GM23338 (cell line): ENCODE results near the gene FGF3. TPM values are rescaled to one million over a fixed set of nuclear protein-coding genes. Genes with fewer than 3 reads are reported as not detected.

Source experiments
- ATAC-seq: fragments of 200-7000 bp; cut with Tn5 transposase; 3 replicates; pipeline ENCODE4 v1.9.1; 2020
- DNase-seq: peaks from one replicate; pipeline ENCODE4 v3.0.0-alpha.2; 2015; ENCODE audit warnings: low spot score
- H2AFZ ChIP-seq: fragments of 200-600 bp; sonication (generic); 2 replicates; pipeline ENCODE4 v1.8.0; 2016; ENCODE audit warnings: antibody characterized with exemption, mild to moderate bottlenecking, moderate library complexity
- H3F3A ChIP-seq: fragments of 200-600 bp; sonication (generic); replicated peaks from 2 replicates; pipeline ENCODE4 v1.8.0; 2017; ENCODE audit warnings: antibody characterized with exemption, mixed run types, low read depth
- H3K27ac ChIP-seq: fragments of 200-600 bp; sonication (generic); 2 replicates; pipeline ENCODE4 v1.6.1; 2016; ENCODE audit warnings: low read depth
- H3K27me3 ChIP-seq: fragments of 200-600 bp; sonication (generic); 2 replicates; pipeline ENCODE4 v1.8.0; 2016; ENCODE audit warnings: mild to moderate bottlenecking, mixed run types, moderate library complexity; ENCODE audit not compliant: insufficient read depth
- H3K36me3 ChIP-seq: fragments of 200-600 bp; sonication (generic); 2 replicates; pipeline ENCODE4 v1.8.0; 2016; ENCODE audit warnings: mild to moderate bottlenecking; ENCODE audit not compliant: insufficient read depth
- H3K4me1 ChIP-seq: fragments of 200-600 bp; sonication (generic); 2 replicates; pipeline ENCODE4 v1.8.0; 2016; ENCODE audit warnings: mild to moderate bottlenecking, moderate library complexity; ENCODE audit not compliant: insufficient read depth
- H3K4me2 ChIP-seq: fragments of 200-600 bp; sonication (generic); 2 replicates; pipeline ENCODE4 v1.7.1; 2017; ENCODE audit warnings: mixed run types
- H3K4me3 ChIP-seq: fragments of 200-600 bp; sonication (generic); 2 replicates; pipeline ENCODE4 v1.6.1; 2016; ENCODE audit warnings: mixed run types
- H3K79me2 ChIP-seq: fragments of 200-600 bp; sonication (generic); replicated peaks from 2 replicates; pipeline ENCODE4 v1.8.0; 2017; ENCODE audit warnings: mild to moderate bottlenecking; ENCODE audit not compliant: insufficient read depth
- H3K9me2 ChIP-seq: fragments of 200-600 bp; sonication (generic); 2 replicates; pipeline ENCODE4 v1.8.0; 2017; ENCODE audit not compliant: insufficient read depth
- H4K20me1 ChIP-seq: fragments of 200-600 bp; sonication (generic); replicated peaks from 2 replicates; pipeline ENCODE4 v1.8.0; 2017; ENCODE audit warnings: mild to moderate bottlenecking; ENCODE audit not compliant: insufficient read depth
- H3K27ac Mint-ChIP-seq: 2 replicates; pipeline ENCODE4 v1.8.0; 2020; ENCODE audit warnings: inconsistent platforms, mild to moderate bottlenecking, moderate library complexity, mixed read lengths
- H3K27me3 Mint-ChIP-seq: 3 replicates; pipeline ENCODE4 v1.8.0; 2022; ENCODE audit warnings: low read depth, mild to moderate bottlenecking, moderate library complexity, mixed read lengths, inconsistent platforms; ENCODE audit not compliant: insufficient read depth, poor library complexity
- H3K36me3 Mint-ChIP-seq: 3 replicates; pipeline ENCODE4 v1.8.0; 2021; ENCODE audit warnings: low read depth, mild to moderate bottlenecking, inconsistent platforms, moderate library complexity, mixed read lengths
- H3K4me1 Mint-ChIP-seq: 3 replicates; pipeline ENCODE4 v1.8.0; 2020; ENCODE audit warnings: mild to moderate bottlenecking, inconsistent platforms, mixed read lengths
- H3K4me3 Mint-ChIP-seq: 3 replicates; pipeline ENCODE4 v1.8.0; 2021; ENCODE audit warnings: moderate library complexity, mild to moderate bottlenecking, inconsistent platforms, mixed read lengths
- H3K9me3 Mint-ChIP-seq: 3 replicates; pipeline ENCODE4 v1.8.0; 2020; ENCODE audit warnings: moderate library complexity, mild to moderate bottlenecking, inconsistent platforms, mixed read lengths
- CREB1 ChIP-seq: fragments of 250-450 bp; sonication (Bioruptor Pico); IDR thresholded peaks from 2 replicates; pipeline ENCODE4 v1.5.0; 2020; ENCODE audit warnings: low read depth, mild to moderate bottlenecking, moderate library complexity
- EZH2phosphoT487 ChIP-seq: fragments of 200-600 bp; sonication (generic); IDR thresholded peaks from one replicate; pipeline ENCODE4 v1.8.1; 2018; ENCODE audit warnings: antibody characterized with exemption; ENCODE audit not compliant: unreplicated experiment
- JUNB ChIP-seq: IDR thresholded peaks from one replicate; pipeline ENCODE4 v1.6.1; 2016; ENCODE audit warnings: antibody characterized with exemption; ENCODE audit not compliant: unreplicated experiment
- NANOG ChIP-seq: IDR thresholded peaks from 2 replicates; pipeline ENCODE4 v1.6.1; 2016; ENCODE audit warnings: antibody characterized with exemption, borderline replicate concordance
- POLR2AphosphoS5 ChIP-seq: IDR thresholded peaks from 2 replicates; pipeline ENCODE4 v1.6.1; 2016; ENCODE audit warnings: antibody characterized with exemption, low read depth
- STAT1 ChIP-seq: IDR thresholded peaks from one replicate; pipeline ENCODE4 v1.6.1; 2016; ENCODE audit warnings: antibody characterized with exemption; ENCODE audit not compliant: unreplicated experiment
- ZNF114 ChIP-seq: fragments of 250-450 bp; sonication (Bioruptor Pico); IDR thresholded peaks from 2 replicates; pipeline ENCODE4 v1.5.0; 2020; ENCODE audit warnings: mild to moderate bottlenecking, moderate library complexity
- ZNF331 ChIP-seq: fragments of 250-450 bp; sonication (Bioruptor Pico); IDR thresholded peaks from 2 replicates; pipeline ENCODE4 v1.5.0; 2020; ENCODE audit warnings: low read depth, mild to moderate bottlenecking, moderate library complexity
- polyA plus RNA-seq: library from polyadenylated mRNA; unstranded; fragments of >200 nt; fragmentation: Nextera tagmentation; extraction: Ambion mirVana; gene quantifications from 2 replicates; pipeline ENCODE4 v1.2.1, GENCODE V29; 2016
- total RNA-seq: library from RNA; depleted of rRNA; stranded (reverse); fragments of >200 nt; shearing (Covaris generic); gene quantifications from 2 replicates; pipeline ENCODE4 v1.2.3, GENCODE V29; 2014
- TF ChIP-seq, protein P1 (sequence below), 2 experiments: fragments of 200-600 bp in 1 of 2; sonication (generic) in 1 of 2; conservative IDR thresholded peaks; 2 replicates each; pipeline versions ENCODE4 v1.5.1 to v1.6.1; 2016 to 2017; ENCODE audit warnings: antibody characterized with exemption in 2 of 2, low read depth in 2 of 2, mild to moderate bottlenecking in 2 of 2, moderate library complexity in 1 of 2
- TF ChIP-seq, protein P2 (sequence below): IDR thresholded peaks from 2 replicates; pipeline ENCODE4 v1.6.1; 2016; ENCODE audit warnings: antibody characterized with exemption
- TF ChIP-seq, protein P3 (sequence below): fragments of 250-450 bp; sonication (Bioruptor Pico); IDR thresholded peaks from 2 replicates; pipeline ENCODE4 v1.5.0; 2020; ENCODE audit warnings: mild to moderate bottlenecking, moderate library complexity

Gene FGF3
- total and polyA plus RNA-seq, 2 experiments from 2014 or later: 1.2 TPM; not detected in 1

DNA sequence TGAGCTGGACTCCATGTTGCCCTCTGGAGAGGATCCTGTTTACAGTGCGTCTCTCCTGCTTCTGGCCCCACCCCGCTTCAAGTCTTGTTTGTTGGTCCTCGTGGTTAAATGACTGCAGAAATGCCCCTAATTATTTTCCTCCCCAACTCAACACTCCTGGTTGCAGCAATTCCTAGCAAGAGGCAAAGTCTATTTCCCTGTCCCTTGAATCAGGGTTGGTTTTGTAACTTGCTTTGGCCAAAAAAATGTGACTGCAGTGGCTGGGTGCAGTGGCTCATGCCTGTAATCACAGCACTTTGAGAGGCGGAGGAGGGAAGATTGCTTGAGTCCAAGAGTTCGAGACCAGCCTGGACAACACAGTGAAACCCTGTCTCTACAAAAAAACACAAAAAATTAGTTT, 41.0 kb upstream of the FGF3 start:
- H3K36me3 ChIP-seq: no peaks in the 10 kb centered on the region
- no peak overlapping the region for H2AFZ ChIP-seq
- Mint-ChIP-seq H3K9me3 (peaks cover 6% of the 10 kb centered on the region; the same call in 1 of the 3 replicates), H3K4me1 (peaks cover under 1% of the 10 kb centered on the region; the same call in 2 of the 3 replicates), H3K36me3 (no peaks in the 10 kb centered on the region), H3K27me3 (peaks cover 3% of the 10 kb centered on the region), H3K27ac (no peak overlapping the region), H3K4me3 (no peak overlapping the region)
- TF ChIP-seq CREB1 (no peak), POLR2AphosphoS5 (no peak), ZNF114 (no peak), STAT1 (no peak), NANOG (no peak)
- TF ChIP-seq, protein P1, sequence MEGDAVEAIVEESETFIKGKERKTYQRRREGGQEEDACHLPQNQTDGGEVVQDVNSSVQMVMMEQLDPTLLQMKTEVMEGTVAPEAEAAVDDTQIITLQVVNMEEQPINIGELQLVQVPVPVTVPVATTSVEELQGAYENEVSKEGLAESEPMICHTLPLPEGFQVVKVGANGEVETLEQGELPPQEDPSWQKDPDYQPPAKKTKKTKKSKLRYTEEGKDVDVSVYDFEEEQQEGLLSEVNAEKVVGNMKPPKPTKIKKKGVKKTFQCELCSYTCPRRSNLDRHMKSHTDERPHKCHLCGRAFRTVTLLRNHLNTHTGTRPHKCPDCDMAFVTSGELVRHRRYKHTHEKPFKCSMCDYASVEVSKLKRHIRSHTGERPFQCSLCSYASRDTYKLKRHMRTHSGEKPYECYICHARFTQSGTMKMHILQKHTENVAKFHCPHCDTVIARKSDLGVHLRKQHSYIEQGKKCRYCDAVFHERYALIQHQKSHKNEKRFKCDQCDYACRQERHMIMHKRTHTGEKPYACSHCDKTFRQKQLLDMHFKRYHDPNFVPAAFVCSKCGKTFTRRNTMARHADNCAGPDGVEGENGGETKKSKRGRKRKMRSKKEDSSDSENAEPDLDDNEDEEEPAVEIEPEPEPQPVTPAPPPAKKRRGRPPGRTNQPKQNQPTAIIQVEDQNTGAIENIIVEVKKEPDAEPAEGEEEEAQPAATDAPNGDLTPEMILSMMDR (conservative IDR thresholded peaks at IDR 0.05; ENCODE audit: low read depth in 2 of 2): no peak
- TF ChIP-seq, protein P2, sequence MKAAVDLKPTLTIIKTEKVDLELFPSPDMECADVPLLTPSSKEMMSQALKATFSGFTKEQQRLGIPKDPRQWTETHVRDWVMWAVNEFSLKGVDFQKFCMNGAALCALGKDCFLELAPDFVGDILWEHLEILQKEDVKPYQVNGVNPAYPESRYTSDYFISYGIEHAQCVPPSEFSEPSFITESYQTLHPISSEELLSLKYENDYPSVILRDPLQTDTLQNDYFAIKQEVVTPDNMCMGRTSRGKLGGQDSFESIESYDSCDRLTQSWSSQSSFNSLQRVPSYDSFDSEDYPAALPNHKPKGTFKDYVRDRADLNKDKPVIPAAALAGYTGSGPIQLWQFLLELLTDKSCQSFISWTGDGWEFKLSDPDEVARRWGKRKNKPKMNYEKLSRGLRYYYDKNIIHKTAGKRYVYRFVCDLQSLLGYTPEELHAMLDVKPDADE: no peak
- H4K20me1 ChIP-seq: no peaks in the 10 kb centered on the region
- no peak for ATAC-seq
- H3K79me2 ChIP-seq: no peaks in the 10 kb centered on the region
- no peaks in the 10 kb centered on the region for H3K4me1 ChIP-seq
- no peak for DNase-seq
- H3K4me3 ChIP-seq: no peak overlapping the region
- no peak overlapping the region for H3K27ac ChIP-seq
- no peak overlapping the region for H3K4me2 ChIP-seq
- no peaks in the 10 kb centered on the region for H3K9me2 ChIP-seq
- no peaks in the 10 kb centered on the region for H3F3A ChIP-seq
- H3K27me3 ChIP-seq: no peaks in the 10 kb centered on the region

DNA sequence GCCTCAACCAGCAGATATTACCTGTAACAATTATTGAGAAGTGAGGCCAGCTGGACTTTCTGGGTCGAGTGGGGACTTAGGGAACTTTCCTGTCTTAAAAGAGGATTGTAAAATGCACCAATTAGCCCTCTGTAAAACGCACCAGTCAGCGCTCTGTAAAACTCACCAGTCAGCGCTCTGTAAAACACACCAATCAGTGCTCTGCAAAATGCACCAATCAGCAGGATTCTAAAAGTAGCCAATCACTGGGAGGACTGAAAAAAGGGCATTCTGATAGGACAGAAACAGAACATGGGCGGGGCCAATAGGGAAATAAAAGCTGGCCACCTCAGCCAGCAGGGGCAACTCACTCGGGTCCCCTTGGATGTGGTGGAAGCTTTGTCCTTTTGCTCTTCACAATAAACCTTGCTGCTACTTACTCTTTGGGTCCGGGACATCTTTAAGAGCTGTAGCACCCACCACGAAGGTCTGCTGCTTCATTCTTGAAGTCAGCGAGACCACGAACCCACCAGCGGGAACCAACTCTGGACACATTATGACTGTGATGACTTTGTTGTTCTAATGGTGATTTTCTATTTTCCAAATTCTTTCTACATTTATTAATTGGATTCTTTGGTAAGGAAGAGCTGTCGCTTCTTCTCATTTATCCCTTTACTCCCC, 40.2 kb upstream of the FGF3 start:
- DNase-seq: no peak
- no peak overlapping the region for H2AFZ ChIP-seq
- Mint-ChIP-seq H3K27ac (no peak overlapping the region), H3K27me3 (peaks cover 3% of the 10 kb centered on the region), H3K4me3 (no peak overlapping the region), H3K36me3 (no peaks in the 10 kb centered on the region), H3K4me1 (no peaks in the 10 kb centered on the region; the same call in 2 of the 3 replicates), H3K9me3 (peaks cover 6% of the 10 kb centered on the region; the same call in 1 of the 3 replicates)
- no peaks in the 10 kb centered on the region for H3F3A ChIP-seq
- no peak overlapping the region for H3K27ac ChIP-seq
- H3K9me2 ChIP-seq: 0 out of 2 replicates have a peak, but pooled peaks cover 3% of the 10 kb centered on the region
- H3K4me2 ChIP-seq: no peak overlapping the region
- no peaks in the 10 kb centered on the region for H4K20me1 ChIP-seq
- no peaks in the 10 kb centered on the region for H3K27me3 ChIP-seq
- no peak for ATAC-seq
- no peaks in the 10 kb centered on the region for H3K4me1 ChIP-seq
- H3K36me3 ChIP-seq: no peaks in the 10 kb centered on the region
- H3K4me3 ChIP-seq: no peak overlapping the region
- H3K79me2 ChIP-seq: no peaks in the 10 kb centered on the region
- TF ChIP-seq POLR2AphosphoS5: no peak
- TF ChIP-seq EZH2phosphoT487: no peak
- no peak for TF ChIP-seq JUNB
- TF ChIP-seq, protein P3, sequence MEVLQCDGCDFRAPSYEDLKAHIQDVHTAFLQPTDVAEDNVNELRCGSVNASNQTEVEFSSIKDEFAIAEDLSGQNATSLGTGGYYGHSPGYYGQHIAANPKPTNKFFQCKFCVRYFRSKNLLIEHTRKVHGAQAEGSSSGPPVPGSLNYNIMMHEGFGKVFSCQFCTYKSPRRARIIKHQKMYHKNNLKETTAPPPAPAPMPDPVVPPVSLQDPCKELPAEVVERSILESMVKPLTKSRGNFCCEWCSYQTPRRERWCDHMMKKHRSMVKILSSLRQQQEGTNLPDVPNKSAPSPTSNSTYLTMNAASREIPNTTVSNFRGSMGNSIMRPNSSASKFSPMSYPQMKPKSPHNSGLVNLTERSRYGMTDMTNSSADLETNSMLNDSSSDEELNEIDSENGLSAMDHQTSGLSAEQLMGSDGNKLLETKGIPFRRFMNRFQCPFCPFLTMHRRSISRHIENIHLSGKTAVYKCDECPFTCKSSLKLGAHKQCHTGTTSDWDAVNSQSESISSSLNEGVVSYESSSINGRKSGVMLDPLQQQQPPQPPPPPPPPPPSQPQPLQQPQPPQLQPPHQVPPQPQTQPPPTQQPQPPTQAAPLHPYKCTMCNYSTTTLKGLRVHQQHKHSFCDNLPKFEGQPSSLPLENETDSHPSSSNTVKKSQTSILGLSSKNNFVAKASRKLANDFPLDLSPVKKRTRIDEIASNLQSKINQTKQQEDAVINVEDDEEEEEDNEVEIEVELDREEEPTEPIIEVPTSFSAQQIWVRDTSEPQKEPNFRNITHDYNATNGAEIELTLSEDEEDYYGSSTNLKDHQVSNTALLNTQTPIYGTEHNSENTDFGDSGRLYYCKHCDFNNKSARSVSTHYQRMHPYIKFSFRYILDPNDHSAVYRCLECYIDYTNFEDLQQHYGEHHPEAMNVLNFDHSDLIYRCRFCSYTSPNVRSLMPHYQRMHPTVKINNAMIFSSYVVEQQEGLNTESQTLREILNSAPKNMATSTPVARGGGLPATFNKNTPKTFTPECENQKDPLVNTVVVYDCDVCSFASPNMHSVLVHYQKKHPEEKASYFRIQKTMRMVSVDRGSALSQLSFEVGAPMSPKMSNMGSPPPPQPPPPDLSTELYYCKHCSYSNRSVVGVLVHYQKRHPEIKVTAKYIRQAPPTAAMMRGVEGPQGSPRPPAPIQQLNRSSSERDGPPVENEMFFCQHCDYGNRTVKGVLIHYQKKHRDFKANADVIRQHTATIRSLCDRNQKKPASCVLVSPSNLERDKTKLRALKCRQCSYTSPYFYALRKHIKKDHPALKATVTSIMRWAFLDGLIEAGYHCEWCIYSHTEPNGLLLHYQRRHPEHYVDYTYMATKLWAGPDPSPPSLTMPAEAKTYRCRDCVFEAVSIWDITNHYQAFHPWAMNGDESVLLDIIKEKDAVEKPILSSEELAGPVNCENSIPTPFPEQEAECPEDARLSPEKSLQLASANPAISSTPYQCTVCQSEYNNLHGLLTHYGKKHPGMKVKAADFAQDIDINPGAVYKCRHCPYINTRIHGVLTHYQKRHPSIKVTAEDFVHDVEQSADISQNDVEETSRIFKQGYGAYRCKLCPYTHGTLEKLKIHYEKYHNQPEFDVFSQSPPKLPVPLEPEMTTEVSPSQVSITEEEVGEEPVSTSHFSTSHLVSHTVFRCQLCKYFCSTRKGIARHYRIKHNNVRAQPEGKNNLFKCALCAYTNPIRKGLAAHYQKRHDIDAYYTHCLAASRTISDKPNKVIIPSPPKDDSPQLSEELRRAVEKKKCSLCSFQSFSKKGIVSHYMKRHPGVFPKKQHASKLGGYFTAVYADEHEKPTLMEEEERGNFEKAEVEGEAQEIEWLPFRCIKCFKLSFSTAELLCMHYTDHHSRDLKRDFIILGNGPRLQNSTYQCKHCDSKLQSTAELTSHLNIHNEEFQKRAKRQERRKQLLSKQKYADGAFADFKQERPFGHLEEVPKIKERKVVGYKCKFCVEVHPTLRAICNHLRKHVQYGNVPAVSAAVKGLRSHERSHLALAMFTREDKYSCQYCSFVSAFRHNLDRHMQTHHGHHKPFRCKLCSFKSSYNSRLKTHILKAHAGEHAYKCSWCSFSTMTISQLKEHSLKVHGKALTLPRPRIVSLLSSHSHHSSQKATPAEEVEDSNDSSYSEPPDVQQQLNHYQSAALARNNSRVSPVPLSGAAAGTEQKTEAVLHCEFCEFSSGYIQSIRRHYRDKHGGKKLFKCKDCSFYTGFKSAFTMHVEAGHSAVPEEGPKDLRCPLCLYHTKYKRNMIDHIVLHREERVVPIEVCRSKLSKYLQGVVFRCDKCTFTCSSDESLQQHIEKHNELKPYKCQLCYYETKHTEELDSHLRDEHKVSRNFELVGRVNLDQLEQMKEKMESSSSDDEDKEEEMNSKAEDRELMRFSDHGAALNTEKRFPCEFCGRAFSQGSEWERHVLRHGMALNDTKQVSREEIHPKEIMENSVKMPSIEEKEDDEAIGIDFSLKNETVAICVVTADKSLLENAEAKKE: no peak
- TF ChIP-seq ZNF114: no peak
- TF ChIP-seq CREB1: no peak
- no peak for TF ChIP-seq ZNF331 (CRISPR knock-in tag)
